Measurements from ENCODE around the gene TSPAN15. TPM values are rescaled to one million over a fixed set of nuclear protein-coding genes. Genes with fewer than 3 reads are reported as not detected.

The TSPAN15 gene
- polyA plus RNA-seq, 1 donor (not counting 4 experiments of a cell fraction or from before 2014, with no cell fraction given): 2.1 TPM

DNA sequence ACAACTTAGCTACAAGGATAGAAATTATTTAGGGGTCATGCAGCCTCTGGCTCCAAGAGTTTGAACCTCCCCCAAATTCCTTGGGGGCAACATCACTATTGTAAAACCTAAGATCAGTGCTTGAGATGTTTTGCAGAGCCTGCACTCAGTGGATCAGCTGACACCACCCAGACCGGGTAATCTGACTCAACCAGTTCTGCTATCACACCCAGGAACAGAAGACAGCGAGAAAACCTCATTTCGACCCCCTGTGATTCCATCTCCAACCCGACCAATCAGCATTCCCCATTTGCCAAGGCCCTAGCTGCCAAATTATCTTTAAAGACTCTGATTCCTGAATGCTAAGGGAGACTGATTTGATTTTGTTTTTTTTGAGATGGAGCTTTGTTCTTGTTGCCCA is 39.8 kb upstream of the TSPAN15 start:
- H2AFZ ChIP-seq (ENCODE audit: control insufficient read depth, low read length): no peak overlapping the region
- H3K36me3 ChIP-seq (ENCODE audit: control insufficient read depth in 2 of 2, extremely low read depth in 1 of 2, insufficient read depth in 2 of 2, low read length in 2 of 2): no peaks in the 10 kb centered on the region
- H3K4me3 ChIP-seq (ENCODE audit: control insufficient read depth in 2 of 3, extremely low read depth in 1 of 3, insufficient read depth in 2 of 3, low read depth in 1 of 3, low read length in 3 of 3): no peak overlapping the region

DNA sequence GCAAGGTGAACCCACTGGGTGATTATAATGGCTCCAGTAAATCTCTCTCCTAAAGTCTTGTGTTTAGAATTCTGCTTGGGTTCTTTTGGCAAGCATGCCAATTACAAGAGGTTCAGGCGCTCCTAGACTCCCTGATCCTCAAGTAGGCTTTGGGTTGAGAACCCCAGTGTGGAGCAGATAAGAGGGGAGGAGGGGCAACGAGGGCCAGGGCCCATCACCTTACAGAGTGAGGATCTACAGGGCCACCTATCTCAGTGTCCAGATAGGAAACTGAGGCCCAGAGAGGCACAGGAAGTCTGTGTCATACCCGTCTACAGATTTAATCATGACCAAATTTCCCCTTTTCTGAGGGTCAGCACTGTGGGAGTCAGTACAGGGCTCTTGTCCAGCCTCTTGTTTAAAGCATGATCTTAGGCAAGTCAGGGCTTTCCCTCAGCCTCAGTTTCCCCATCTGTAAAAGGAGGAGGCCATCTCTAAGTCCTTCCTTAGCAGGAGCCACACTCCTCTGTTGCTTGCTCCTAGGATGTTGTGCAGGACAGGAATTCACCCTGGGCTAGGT is 39.0 kb upstream of the TSPAN15 start:
- Histone ChIP-seq H3K79me2 (ENCODE audit: control insufficient read depth, insufficient read depth, low read length) (no peaks in the 10 kb centered on the region), H3K9me1 (ENCODE audit: control insufficient read depth, extremely low read depth, insufficient read depth, low read length) (no peaks in the 10 kb centered on the region), H3K36me3 (ENCODE audit: control insufficient read depth in 2 of 2, extremely low read depth in 1 of 2, insufficient read depth in 2 of 2, low read length in 2 of 2) (no peaks in the 10 kb centered on the region), H3K4me3 (ENCODE audit: control insufficient read depth in 2 of 3, extremely low read depth in 1 of 3, insufficient read depth in 2 of 3, low read depth in 1 of 3, low read length in 3 of 3) (no peak overlapping the region), H3K9me3 (ENCODE audit: control insufficient read depth, low read depth, low read length) (no peaks in the 10 kb centered on the region), H3K4me1 (ENCODE audit: control insufficient read depth, extremely low read depth, insufficient read depth, low read length) (peaks cover 17% of the 10 kb centered on the region), H3K27ac (ENCODE audit: control insufficient read depth, insufficient read depth, low read length) (no peak overlapping the region), H4K20me1 (ENCODE audit: control insufficient read depth, extremely low read depth, insufficient read depth, low read length) (no peaks in the 10 kb centered on the region), H2AFZ (ENCODE audit: control insufficient read depth, low read length) (no peak overlapping the region), H3K4me2 (ENCODE audit: control insufficient read depth, extremely low read depth, insufficient read depth, low read depth, low read length) (no peak overlapping the region), H3K27me3 (ENCODE audit: control insufficient read depth, extremely low read depth, insufficient read depth, low read length) (no peaks in the 10 kb centered on the region), H3K9ac (ENCODE audit: control insufficient read depth, extremely low read depth, insufficient read depth, low read length) (no peak overlapping the region)
- FAIRE-seq: no peak
- dilution Hi-C loops (cut with MboI; ENCODE audit: extremely low pct_ligation_motif_present, low sequenced_read_pairs): no loop called here
- TF ChIP-seq, protein P1, sequence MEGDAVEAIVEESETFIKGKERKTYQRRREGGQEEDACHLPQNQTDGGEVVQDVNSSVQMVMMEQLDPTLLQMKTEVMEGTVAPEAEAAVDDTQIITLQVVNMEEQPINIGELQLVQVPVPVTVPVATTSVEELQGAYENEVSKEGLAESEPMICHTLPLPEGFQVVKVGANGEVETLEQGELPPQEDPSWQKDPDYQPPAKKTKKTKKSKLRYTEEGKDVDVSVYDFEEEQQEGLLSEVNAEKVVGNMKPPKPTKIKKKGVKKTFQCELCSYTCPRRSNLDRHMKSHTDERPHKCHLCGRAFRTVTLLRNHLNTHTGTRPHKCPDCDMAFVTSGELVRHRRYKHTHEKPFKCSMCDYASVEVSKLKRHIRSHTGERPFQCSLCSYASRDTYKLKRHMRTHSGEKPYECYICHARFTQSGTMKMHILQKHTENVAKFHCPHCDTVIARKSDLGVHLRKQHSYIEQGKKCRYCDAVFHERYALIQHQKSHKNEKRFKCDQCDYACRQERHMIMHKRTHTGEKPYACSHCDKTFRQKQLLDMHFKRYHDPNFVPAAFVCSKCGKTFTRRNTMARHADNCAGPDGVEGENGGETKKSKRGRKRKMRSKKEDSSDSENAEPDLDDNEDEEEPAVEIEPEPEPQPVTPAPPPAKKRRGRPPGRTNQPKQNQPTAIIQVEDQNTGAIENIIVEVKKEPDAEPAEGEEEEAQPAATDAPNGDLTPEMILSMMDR (optimal IDR thresholded peaks at IDR 0.05 in 1 of 3, IDR thresholded peaks at IDR 0.05 in 1 of 3, conservative IDR thresholded peaks at IDR 0.05 in 1 of 3; ENCODE audit: extremely low read depth in 1 of 3, insufficient read depth in 2 of 3, low read length in 3 of 3): no peak
- TF ChIP-seq EZH2 (IDR thresholded peaks at IDR 0.05; ENCODE audit: low read length): no peak
- DNase-seq (ENCODE audit: low read depth, low spot score): no peak

More for the DNA sequence above, 39.8 kb upstream of the TSPAN15 start:
- Histone ChIP-seq H3K27me3 (ENCODE audit: control insufficient read depth, extremely low read depth, insufficient read depth, low read length) (no peaks in the 10 kb centered on the region), H4K20me1 (ENCODE audit: control insufficient read depth, extremely low read depth, insufficient read depth, low read length) (no peaks in the 10 kb centered on the region), H3K27ac (ENCODE audit: control insufficient read depth, insufficient read depth, low read length) (no peak overlapping the region), H3K4me1 (ENCODE audit: control insufficient read depth, extremely low read depth, insufficient read depth, low read length) (peaks cover 22% of the 10 kb centered on the region), H3K4me2 (ENCODE audit: control insufficient read depth, extremely low read depth, insufficient read depth, low read depth, low read length) (no peak overlapping the region), H3K9ac (ENCODE audit: control insufficient read depth, extremely low read depth, insufficient read depth, low read length) (no peak overlapping the region), H3K9me3 (ENCODE audit: control insufficient read depth, low read depth, low read length) (no peaks in the 10 kb centered on the region), H3K9me1 (ENCODE audit: control insufficient read depth, extremely low read depth, insufficient read depth, low read length) (peaks cover 4% of the 10 kb centered on the region), H3K79me2 (ENCODE audit: control insufficient read depth, insufficient read depth, low read length) (no peaks in the 10 kb centered on the region)
- dilution Hi-C loops (cut with MboI; ENCODE audit: extremely low pct_ligation_motif_present, low sequenced_read_pairs): no loop called here
- FAIRE-seq (no peak), DNase-seq (ENCODE audit: low read depth, low spot score) (no peak)
- TF ChIP-seq EZH2 (IDR thresholded peaks at IDR 0.05; ENCODE audit: low read length): no peak
- TF ChIP-seq, protein P1 (optimal IDR thresholded peaks at IDR 0.05 in 1 of 3, IDR thresholded peaks at IDR 0.05 in 1 of 3, conservative IDR thresholded peaks at IDR 0.05 in 1 of 3; ENCODE audit: extremely low read depth in 1 of 3, insufficient read depth in 2 of 3, low read length in 3 of 3): no peak
